Liver (tissue), 9 donors: Measurements from ENCODE around the gene LRRC47. TPM values are rescaled to one million over a fixed set of nuclear protein-coding genes. Genes with fewer than 3 reads are reported as not detected.

Source experiments
- DNase-seq: peaks from one replicate; pipeline ENCODE4 v3.0.0-alpha.2; 2017; ENCODE audit warnings: low spot score
- H3K27ac ChIP-seq, 2 donors: one replicate each; pipeline ENCODE4 v1.7.0; 2013; ENCODE audit warnings: inconsistent platforms in 2 of 2, low read length in 2 of 2, control low read depth in 1 of 2, low read depth in 1 of 2, mild to moderate bottlenecking in 1 of 2
- H3K27me3 ChIP-seq, 4 donors: one replicate each; pipeline versions ENCODE4 v1.6.1 to v1.7.0; 2013; ENCODE audit warnings: low read length in 3 of 4, inconsistent platforms in 1 of 4, mild to moderate bottlenecking in 1 of 4, moderate library complexity in 1 of 4; ENCODE audit not compliant: control insufficient read depth in 4 of 4, insufficient read depth in 4 of 4
- H3K36me3 ChIP-seq, 4 donors: one replicate each; pipeline versions ENCODE4 v1.6.1 to v1.7.0; 2013; ENCODE audit warnings: low read length in 3 of 4, mild to moderate bottlenecking in 3 of 4, low read depth in 1 of 4, moderate library complexity in 1 of 4; ENCODE audit not compliant: control insufficient read depth in 4 of 4, insufficient read depth in 3 of 4
- H3K4me1 ChIP-seq, 4 donors: one replicate each; pipeline versions ENCODE4 v1.6.1 to v1.7.0; 2013; ENCODE audit warnings: low read length in 3 of 4, mild to moderate bottlenecking in 3 of 4, moderate library complexity in 1 of 4; ENCODE audit not compliant: control insufficient read depth in 4 of 4, insufficient read depth in 4 of 4
- H3K4me3 ChIP-seq, 3 donors: one replicate each; pipeline versions ENCODE4 v1.6.1 to v1.7.0; 2013; ENCODE audit warnings: low read length in 3 of 3, control low read depth in 1 of 3, low read depth in 1 of 3, mild to moderate bottlenecking in 1 of 3
- H3K9ac ChIP-seq, 2 donors: one replicate each; pipeline ENCODE4 v1.7.0; 2013; ENCODE audit warnings: low read length in 2 of 2, mild to moderate bottlenecking in 2 of 2, moderate library complexity in 2 of 2, control low read depth in 1 of 2, low read depth in 1 of 2
- H3K9me3 ChIP-seq, 4 donors: one replicate each; pipeline versions ENCODE4 v1.6.1 to v1.7.0; 2013; ENCODE audit warnings: low read length in 3 of 4; ENCODE audit not compliant: control insufficient read depth in 4 of 4
- CTCF ChIP-seq: fragments of 150-350 bp; IDR thresholded peaks from 2 replicates; pipeline ENCODE4 v1.5.1; 2017; ENCODE audit warnings: improper control_type of control experiment, low read depth, low read length; ENCODE audit not compliant: missing input control
- EGR1 ChIP-seq, 2 donors: IDR thresholded peaks; 2 replicates each; pipeline ENCODE4 v1.6.1; 2016 to 2018; ENCODE audit warnings: antibody characterized with exemption in 2 of 2, low read depth in 2 of 2
- FOXA1 ChIP-seq: IDR thresholded peaks from 2 replicates; pipeline ENCODE4 v1.6.1; 2016; ENCODE audit warnings: antibody characterized with exemption
- GABPA ChIP-seq, 2 donors: IDR thresholded peaks in 1 of 2; conservative IDR thresholded peaks in 1 of 2; 2 replicates each; pipeline ENCODE4 v1.6.1; 2016; ENCODE audit warnings: antibody characterized with exemption in 2 of 2, mild to moderate bottlenecking in 1 of 2, moderate library complexity in 1 of 2
- HNF4G ChIP-seq: IDR thresholded peaks from 2 replicates; pipeline ENCODE4 v1.6.1; 2016; ENCODE audit warnings: antibody characterized with exemption
- JUND ChIP-seq, 2 donors: IDR thresholded peaks; 2 replicates each; pipeline ENCODE4 v1.6.1; 2016; ENCODE audit warnings: antibody characterized with exemption in 2 of 2
- NR2F2 ChIP-seq: IDR thresholded peaks from 2 replicates; pipeline ENCODE4 v1.6.1; 2016; ENCODE audit warnings: antibody characterized with exemption
- RAD21 ChIP-seq, 2 donors: IDR thresholded peaks; 2 replicates each; pipeline ENCODE4 v1.6.1; 2016; ENCODE audit warnings: antibody characterized with exemption in 2 of 2, mild to moderate bottlenecking in 2 of 2
- REST ChIP-seq: IDR thresholded peaks from 2 replicates; pipeline ENCODE4 v1.6.1; 2016; ENCODE audit warnings: antibody characterized with exemption, mild to moderate bottlenecking
- RXRA ChIP-seq, 2 donors: IDR thresholded peaks; 2 replicates each; pipeline ENCODE4 v1.6.1; 2017 to 2018; ENCODE audit warnings: antibody characterized with exemption in 2 of 2, mild to moderate bottlenecking in 1 of 2
- TAF1 ChIP-seq: conservative IDR thresholded peaks from 2 replicates; pipeline ENCODE4 v1.6.1; 2016; ENCODE audit warnings: antibody characterized with exemption, mild to moderate bottlenecking
- YY1 ChIP-seq: IDR thresholded peaks from 2 replicates; pipeline ENCODE4 v1.6.1; 2016; ENCODE audit warnings: antibody characterized with exemption, mild to moderate bottlenecking
- WGBS: extraction: QIAGEN DNeasy Blood & Tissue Kit; methylation state at CpG from one replicate; pipeline ENCODE4 v1.1.7; 2013; 5-methylcytosine and 5-hydroxymethylcytosine counted together
- polyA plus RNA-seq, 2 donors: library from polyadenylated mRNA; stranded (reverse) in 1 of 2; unstranded in 1 of 2; fragments of 200-250 nt in 1 of 2; fragments of >200 nt in 1 of 2; fragmentation: Nextera tagmentation in 1 of 2; extraction: Ambion mirVana in 1 of 2; gene quantifications; one replicate each; pipeline versions ENCODE4 v1.2.1 to v1.2.3, GENCODE V29; 2013 to 2015
- total RNA-seq, 2 donors: library from RNA; depleted of rRNA; stranded (reverse); fragments of >200 nt; gene quantifications; one replicate each; pipeline ENCODE4 v1.2.3, GENCODE V29; 2014
- TF ChIP-seq, protein P1 (sequence below): IDR thresholded peaks from 2 replicates; pipeline ENCODE4 v1.6.1; 2016; ENCODE audit warnings: antibody characterized with exemption
- TF ChIP-seq, protein P2 (sequence below): IDR thresholded peaks from 2 replicates; pipeline ENCODE4 v1.6.1; 2016; ENCODE audit warnings: antibody characterized with exemption
- TF ChIP-seq, protein P3 (sequence below): IDR thresholded peaks from 2 replicates; pipeline ENCODE4 v1.6.1; 2016; ENCODE audit warnings: antibody characterized with exemption
- donor health status: healthy.
- donor health status: healthy.
- donor health status: healthy.
- donor health status: healthy.
- donor health status: healthy.

LRRC47 gene
- total and polyA plus RNA-seq, 4 donors, result 8.7 to 23.8 (median 15.4) TPM

DNA sequence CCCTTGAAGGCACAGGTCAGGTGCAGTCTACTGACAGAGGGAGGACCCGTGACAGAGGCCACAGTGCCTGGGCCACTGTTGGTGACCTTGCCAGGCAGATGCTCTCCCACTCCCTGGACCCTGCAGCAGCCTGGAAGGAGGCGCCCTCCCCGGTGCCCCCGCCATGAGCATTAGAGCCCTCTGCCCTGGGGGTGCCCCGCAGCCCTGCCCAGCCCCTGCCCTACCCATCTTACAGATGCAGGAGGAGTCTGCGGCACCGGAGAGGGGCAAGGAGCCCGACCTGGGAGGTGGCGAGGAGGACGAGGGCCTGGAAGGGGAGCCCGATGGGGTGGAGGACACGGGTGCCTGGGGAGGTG lies 33.4 kb downstream of the LRRC47 start:
- H3K36me3 ChIP-seq, result no peaks in the 10 kb centered on the region
- H3K27me3 ChIP-seq, result no peaks in the 10 kb centered on the region
- no peaks in the 10 kb centered on the region for H3K9me3 ChIP-seq
- no peak overlapping the region for H3K4me3 ChIP-seq
- H3K27ac ChIP-seq, result no peak overlapping the region
- no peak overlapping the region for H3K9ac ChIP-seq
- TF ChIP-seq GABPA (IDR thresholded peaks at IDR 0.05 in 1 of 2, conservative IDR thresholded peaks at IDR 0.05 in 1 of 2) (no peak), TAF1 (no peak), RAD21 (IDR thresholded peaks at IDR 0.05) (no peak), HNF4G (no peak), EGR1 (IDR thresholded peaks at IDR 0.05; ENCODE audit: low read depth in 2 of 2) (no peak), NR2F2 (no peak), FOXA1 (no peak), RXRA (IDR thresholded peaks at IDR 0.05) (no peak), YY1 (no peak), JUND (IDR thresholded peaks at IDR 0.05) (no peak), REST (no peak), CTCF (no peak)
- TF ChIP-seq, protein P1, sequence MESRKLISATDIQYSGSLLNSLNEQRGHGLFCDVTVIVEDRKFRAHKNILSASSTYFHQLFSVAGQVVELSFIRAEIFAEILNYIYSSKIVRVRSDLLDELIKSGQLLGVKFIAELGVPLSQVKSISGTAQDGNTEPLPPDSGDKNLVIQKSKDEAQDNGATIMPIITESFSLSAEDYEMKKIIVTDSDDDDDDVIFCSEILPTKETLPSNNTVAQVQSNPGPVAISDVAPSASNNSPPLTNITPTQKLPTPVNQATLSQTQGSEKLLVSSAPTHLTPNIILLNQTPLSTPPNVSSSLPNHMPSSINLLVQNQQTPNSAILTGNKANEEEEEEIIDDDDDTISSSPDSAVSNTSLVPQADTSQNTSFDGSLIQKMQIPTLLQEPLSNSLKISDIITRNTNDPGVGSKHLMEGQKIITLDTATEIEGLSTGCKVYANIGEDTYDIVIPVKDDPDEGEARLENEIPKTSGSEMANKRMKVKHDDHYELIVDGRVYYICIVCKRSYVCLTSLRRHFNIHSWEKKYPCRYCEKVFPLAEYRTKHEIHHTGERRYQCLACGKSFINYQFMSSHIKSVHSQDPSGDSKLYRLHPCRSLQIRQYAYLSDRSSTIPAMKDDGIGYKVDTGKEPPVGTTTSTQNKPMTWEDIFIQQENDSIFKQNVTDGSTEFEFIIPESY, result no peak
- TF ChIP-seq, protein P2, sequence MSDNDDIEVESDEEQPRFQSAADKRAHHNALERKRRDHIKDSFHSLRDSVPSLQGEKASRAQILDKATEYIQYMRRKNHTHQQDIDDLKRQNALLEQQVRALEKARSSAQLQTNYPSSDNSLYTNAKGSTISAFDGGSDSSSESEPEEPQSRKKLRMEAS, result no peak
- TF ChIP-seq, protein P3, sequence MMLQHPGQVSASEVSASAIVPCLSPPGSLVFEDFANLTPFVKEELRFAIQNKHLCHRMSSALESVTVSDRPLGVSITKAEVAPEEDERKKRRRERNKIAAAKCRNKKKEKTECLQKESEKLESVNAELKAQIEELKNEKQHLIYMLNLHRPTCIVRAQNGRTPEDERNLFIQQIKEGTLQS, result no peak
- no peak for DNase-seq
- no peaks in the 10 kb centered on the region for H3K4me1 ChIP-seq
- 88% methylated on average over 12 of the region's 12 CpGs for WGBS

DNA sequence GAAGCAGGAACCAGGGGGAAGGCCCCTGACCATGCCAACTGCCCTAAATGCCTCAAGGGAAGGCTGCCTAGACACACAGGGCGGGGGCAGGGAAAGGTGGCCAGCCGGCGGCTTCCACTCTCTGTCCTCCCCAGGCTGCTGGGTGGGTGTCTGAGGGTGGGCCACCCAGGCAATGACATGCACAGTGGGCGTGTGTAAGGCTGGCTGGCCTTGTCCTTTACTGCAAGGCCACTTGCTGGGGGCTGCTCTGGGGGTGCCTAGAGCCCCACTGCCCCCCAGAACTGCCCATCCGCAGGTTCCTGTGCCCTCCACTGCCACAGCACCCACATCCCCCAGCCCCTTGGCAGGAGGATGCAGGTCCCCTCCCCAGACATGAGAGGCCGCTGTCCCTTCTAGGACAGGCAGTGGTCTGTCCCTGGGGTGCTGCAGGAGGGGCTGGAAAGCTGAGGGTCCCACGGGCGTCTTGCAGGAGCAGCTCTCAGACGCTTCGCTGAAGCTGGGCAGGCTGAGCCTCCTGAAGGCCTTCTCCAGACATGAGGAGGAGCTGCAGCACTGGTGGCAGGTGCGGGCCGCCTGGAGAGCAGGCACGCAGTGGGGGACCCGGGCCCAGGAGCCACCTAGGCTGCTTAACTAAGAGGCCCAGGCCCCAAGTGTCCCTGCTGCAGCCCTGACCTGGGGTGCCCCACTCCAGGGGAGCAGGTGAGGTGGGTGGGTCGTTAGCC lies 34.0 kb downstream of the LRRC47 start:
- WGBS, result 79% methylated on average over 15 of the region's 15 CpGs
- Histone ChIP-seq H3K4me1 (no peaks in the 10 kb centered on the region), H3K4me3 (no peak overlapping the region), H3K36me3 (no peaks in the 10 kb centered on the region), H3K9ac (no peak overlapping the region), H3K9me3 (no peaks in the 10 kb centered on the region), H3K27ac (no peak overlapping the region), H3K27me3 (no peaks in the 10 kb centered on the region)
- DNase-seq, result no peak
- TF ChIP-seq RAD21 (IDR thresholded peaks at IDR 0.05), result no peak
- TF ChIP-seq EGR1 (IDR thresholded peaks at IDR 0.05; ENCODE audit: low read depth in 2 of 2), result no peak
- TF ChIP-seq, protein P2, result no peak
- no peak for TF ChIP-seq HNF4G
- no peak for TF ChIP-seq CTCF
- no peak for TF ChIP-seq TAF1
